ENCODE measurements around the gene SUZ12. TPM values are rescaled to one million over a fixed set of nuclear protein-coding genes. Genes with fewer than 3 reads are reported as not detected.
"Not testable (repeated sequence)": the region's sequence is repeated elsewhere in the genome, so short reads cannot be mapped to it uniquely, and the experiment has no call there.

SUZ12 gene
- total RNA-seq, 3 donors from 2014 or later (not counting 1 experiment from before 2014, with no cell fraction given) = 31.5 to 37.0 (median 32.3) TPM

GRCh38 chr17:31964131-31964530 is 27.3 kb downstream of the SUZ12 start:
- H3K4me3 ChIP-seq (ENCODE audit: low read length); H3K4me3 Mint-ChIP-seq; ATAC-seq; H3K36me3 Mint-ChIP-seq; intact Hi-C loops (cut with micrococcal nuclease); H3K27ac ChIP-seq (ENCODE audit: low read length); H3K9me3 Mint-ChIP-seq; H3K9me3 ChIP-seq (ENCODE audit: control insufficient read depth, insufficient read depth, low read length); H3K4me1 ChIP-seq (ENCODE audit: control insufficient read depth, insufficient read depth, low read length); H3K27me3 Mint-ChIP-seq (ENCODE audit: low read depth in 2 of 2); H3K27me3 ChIP-seq (ENCODE audit: control insufficient read depth, insufficient read depth, low read length); DNase-seq: not testable (repeated sequence)
- Mint-ChIP-seq H3K4me1 (peaks cover 5 to 15% of the 10 kb centered on the region in 2 donors), H3K27ac (peak overlapping the region; percentile 38 to 71)
- H3K36me3 ChIP-seq (ENCODE audit: control insufficient read depth, insufficient read depth, low read length) = peaks cover 13% of the 10 kb centered on the region
- WGBS (ENCODE audit: insufficient coverage) = 100% methylated on average over 6 of the region's 8 CpGs

DNA sequence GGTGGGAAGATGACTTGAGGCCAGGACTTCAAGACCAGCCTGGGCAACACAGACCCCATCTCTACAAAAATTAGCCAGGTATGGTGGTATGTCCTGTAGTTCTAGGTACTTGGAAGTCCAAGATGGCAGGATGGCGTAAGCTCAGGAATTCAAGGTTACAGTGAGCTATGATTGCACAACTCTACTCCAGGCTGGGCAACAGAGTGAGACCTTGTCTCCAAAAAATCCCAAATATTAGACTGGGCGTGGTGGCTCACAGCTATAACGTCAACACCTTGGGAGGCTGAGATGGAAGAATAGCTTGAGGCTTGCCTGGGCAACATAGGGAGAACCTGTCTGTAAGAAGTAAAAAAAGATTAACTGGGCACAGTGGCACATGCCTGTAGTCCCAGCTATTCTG is 30.8 kb downstream of the SUZ12 start:
- Histone ChIP-seq H3K9me3 (ENCODE audit: control insufficient read depth, insufficient read depth, low read length) (no peaks in the 10 kb centered on the region), H3K27me3 (ENCODE audit: control insufficient read depth, insufficient read depth, low read length) (no peaks in the 10 kb centered on the region), H3K4me3 (ENCODE audit: low read length) (no peak overlapping the region), H3K4me1 (ENCODE audit: control insufficient read depth, insufficient read depth, low read length) (no peaks in the 10 kb centered on the region), H3K27ac (ENCODE audit: low read length) (no peak overlapping the region), H3K36me3 (ENCODE audit: control insufficient read depth, insufficient read depth, low read length) (peaks cover 8% of the 10 kb centered on the region)
- Mint-ChIP-seq H3K4me3 (no peak overlapping the region), H3K27ac (no peak overlapping the region), H3K36me3 (no peaks in the 10 kb centered on the region), H3K4me1 (peaks cover 0 to 11% of the 10 kb centered on the region in 2 donors), H3K9me3 (no peaks in the 10 kb centered on the region), H3K27me3 (ENCODE audit: low read depth in 2 of 2) (no peaks in the 10 kb centered on the region)
- 98% methylated on average over 3 of the region's 3 CpGs for WGBS (ENCODE audit: insufficient coverage)
- DNase-seq = no peak
- ATAC-seq = no peak
- TF ChIP-seq CTCF (IDR thresholded peaks at IDR 0.05) = no peak
- intact Hi-C loops (cut with micrococcal nuclease) = no loop called here

- H3K4me3 ChIP-seq (ENCODE audit: low read length); H3K4me3 Mint-ChIP-seq; H3K27ac Mint-ChIP-seq; H3K4me1 ChIP-seq (ENCODE audit: control insufficient read depth, insufficient read depth, low read length); H3K27me3 Mint-ChIP-seq (ENCODE audit: low read depth in 2 of 2); DNase-seq; H3K36me3 Mint-ChIP-seq; H3K27me3 ChIP-seq (ENCODE audit: control insufficient read depth, insufficient read depth, low read length); ATAC-seq; H3K9me3 ChIP-seq (ENCODE audit: control insufficient read depth, insufficient read depth, low read length); intact Hi-C loops (cut with micrococcal nuclease); H3K9me3 Mint-ChIP-seq; H3K4me1 Mint-ChIP-seq; H3K27ac ChIP-seq (ENCODE audit: low read length): not testable (repeated sequence)
- 95% methylated on average over 4 of the region's 5 CpGs for WGBS (ENCODE audit: insufficient coverage)
- H3K36me3 ChIP-seq (ENCODE audit: control insufficient read depth, insufficient read depth, low read length) = peaks cover 13% of the 10 kb centered on the region
These were observed 33.6 kb downstream of the SUZ12 start for GRCh38 chr17:31970416-31970815.

- H3K4me3 Mint-ChIP-seq; H3K9me3 Mint-ChIP-seq; H3K27ac Mint-ChIP-seq; ATAC-seq; H3K27me3 ChIP-seq (ENCODE audit: control insufficient read depth, insufficient read depth, low read length); H3K4me1 Mint-ChIP-seq; DNase-seq; intact Hi-C loops (cut with micrococcal nuclease); H3K9me3 ChIP-seq (ENCODE audit: control insufficient read depth, insufficient read depth, low read length); H3K4me3 ChIP-seq (ENCODE audit: low read length); H3K27me3 Mint-ChIP-seq (ENCODE audit: low read depth in 2 of 2); H3K4me1 ChIP-seq (ENCODE audit: control insufficient read depth, insufficient read depth, low read length); H3K27ac ChIP-seq (ENCODE audit: low read length): not testable (repeated sequence)
- peaks cover 18% of the 10 kb centered on the region for H3K36me3 ChIP-seq (ENCODE audit: control insufficient read depth, insufficient read depth, low read length)
- peaks cover 12% of the 10 kb centered on the region for H3K36me3 Mint-ChIP-seq
- WGBS (ENCODE audit: insufficient coverage) = 97% methylated on average over 8 of the region's 14 CpGs
These were observed 37.7 kb downstream of the SUZ12 start for GRCh38 chr17:31974269-31975071.

GRCh38 chr17:31975391-31975790 is 38.6 kb downstream of the SUZ12 start:
- DNase-seq; ATAC-seq; intact Hi-C loops (cut with micrococcal nuclease); H3K4me3 ChIP-seq (ENCODE audit: low read length); H3K27ac ChIP-seq (ENCODE audit: low read length); H3K27ac Mint-ChIP-seq; H3K4me1 ChIP-seq (ENCODE audit: control insufficient read depth, insufficient read depth, low read length); H3K9me3 ChIP-seq (ENCODE audit: control insufficient read depth, insufficient read depth, low read length); H3K4me1 Mint-ChIP-seq; H3K27me3 Mint-ChIP-seq (ENCODE audit: low read depth in 2 of 2); H3K4me3 Mint-ChIP-seq; H3K27me3 ChIP-seq (ENCODE audit: control insufficient read depth, insufficient read depth, low read length); H3K9me3 Mint-ChIP-seq: not testable (repeated sequence)
- 83% methylated on average over 3 of the region's 5 CpGs for WGBS (ENCODE audit: insufficient coverage)
- peaks cover 18% of the 10 kb centered on the region for H3K36me3 ChIP-seq (ENCODE audit: control insufficient read depth, insufficient read depth, low read length)
- H3K36me3 Mint-ChIP-seq = peaks cover 14% of the 10 kb centered on the region

GRCh38 chr17:31991821-31992220 is 55.0 kb downstream of the SUZ12 start:
- H3K36me3 ChIP-seq (ENCODE audit: control insufficient read depth, insufficient read depth, low read length) = peaks cover 70% of the 10 kb centered on the region
- H3K27me3 Mint-ChIP-seq (ENCODE audit: low read depth in 2 of 2); H3K4me3 Mint-ChIP-seq; DNase-seq; H3K4me1 ChIP-seq (ENCODE audit: control insufficient read depth, insufficient read depth, low read length); H3K36me3 Mint-ChIP-seq; H3K27ac ChIP-seq (ENCODE audit: low read length); ATAC-seq; H3K9me3 Mint-ChIP-seq; H3K4me1 Mint-ChIP-seq; H3K4me3 ChIP-seq (ENCODE audit: low read length); H3K27ac Mint-ChIP-seq; intact Hi-C loops (cut with micrococcal nuclease); H3K27me3 ChIP-seq (ENCODE audit: control insufficient read depth, insufficient read depth, low read length); H3K9me3 ChIP-seq (ENCODE audit: control insufficient read depth, insufficient read depth, low read length): not testable (repeated sequence)
- WGBS (ENCODE audit: insufficient coverage) = 93% methylated on average over 4 of the region's 8 CpGs
